H1 (cell line): ENCODE data around the gene SPN.

ENCODE experiments used
- CHD2 ChIP-seq: IDR thresholded peaks from 2 replicates; pipeline ENCODE4 v1.6.1; 2012; ENCODE audit warnings: low read length, improper control_type of control experiment
- CREB1 ChIP-seq: IDR thresholded peaks from 2 replicates; pipeline ENCODE4 v1.6.1; 2012; ENCODE audit warnings: inconsistent platforms
- CTCF ChIP-seq, 3 experiments: IDR thresholded peaks; 1 replicate in 2 of 3; 2 replicates in 1 of 3; pipeline versions ENCODE4 v1.5.1 to v1.6.1; 2011; ENCODE audit warnings: low read length in 3 of 3, mild to moderate bottlenecking in 3 of 3, inconsistent platforms in 2 of 3, low read depth in 1 of 3, moderate library complexity in 1 of 3; ENCODE audit not compliant: insufficient read depth in 1 of 3; ENCODE audit errors: control extremely low read depth in 1 of 3
- EZH2 ChIP-seq: fragments of 200-600 bp; sonication (generic); IDR thresholded peaks from 2 replicates; pipeline ENCODE4 v1.7.1; 2012; ENCODE audit warnings: low read depth, mild to moderate bottlenecking, moderate library complexity, low read length, inconsistent platforms; ENCODE audit not compliant: severe bottlenecking
- FOSL1 ChIP-seq: IDR thresholded peaks from 2 replicates; pipeline ENCODE4 v1.6.1; 2011; ENCODE audit warnings: mild to moderate bottlenecking, low read depth, low read length, moderate library complexity; ENCODE audit not compliant: insufficient read depth
- HDAC6 ChIP-seq: IDR thresholded peaks from one replicate; pipeline ENCODE4 v1.7.1; 2012; ENCODE audit warnings: low read depth, mild to moderate bottlenecking, inconsistent platforms, low read length, moderate library complexity
- JUND ChIP-seq: IDR thresholded peaks from 2 replicates; pipeline ENCODE4 v1.6.1; 2011; ENCODE audit warnings: mild to moderate bottlenecking, improper control_type of control experiment, low read length
- MAX ChIP-seq: IDR thresholded peaks from 2 replicates; pipeline ENCODE4 v1.6.1; 2012; ENCODE audit warnings: inconsistent platforms
- POLR2A ChIP-seq, 2 experiments: IDR thresholded peaks; 1 replicate in 1 of 2; 2 replicates in 1 of 2; pipeline ENCODE4 v1.6.1; 2011; ENCODE audit warnings: low read depth in 2 of 2, low read length in 2 of 2, mild to moderate bottlenecking in 2 of 2; ENCODE audit errors: control extremely low read depth in 1 of 2
- POLR2AphosphoS5 ChIP-seq: IDR thresholded peaks from 2 replicates; pipeline ENCODE4 v1.6.1; 2011; ENCODE audit warnings: low read depth, low read length
- RNF2 ChIP-seq: fragments of 200-900, 300-1000 bp; sonication (generic); IDR thresholded peaks from 2 replicates; pipeline ENCODE4 v1.7.1; 2016; ENCODE audit warnings: borderline replicate concordance, low read depth, mild to moderate bottlenecking, antibody characterized with exemption, low read length; ENCODE audit not compliant: poor library complexity, severe bottlenecking; ENCODE audit errors: missing control alignments
- SIN3A ChIP-seq, 2 experiments: IDR thresholded peaks in 1 of 2; conservative IDR thresholded peaks in 1 of 2; 2 replicates each; pipeline ENCODE4 v1.6.1; 2011 to 2012; ENCODE audit warnings: low read length in 2 of 2, improper control_type of control experiment in 1 of 2, low read depth in 1 of 2, mild to moderate bottlenecking in 1 of 2

- TF ChIP-seq JUND = no peak
- TF ChIP-seq EZH2 = no peak
- TF ChIP-seq SIN3A (conservative IDR thresholded peaks at IDR 0.05 in 1 of 2, IDR thresholded peaks at IDR 0.05 in 1 of 2; ENCODE audit: low read depth in 1 of 2, low read length in 2 of 2) = no peak
- TF ChIP-seq FOSL1 = no peak
- no peak for TF ChIP-seq CTCF (IDR thresholded peaks at IDR 0.05; ENCODE audit: control extremely low read depth in 1 of 3, insufficient read depth in 1 of 3, low read depth in 1 of 3, low read length in 3 of 3)
- no peak for TF ChIP-seq POLR2A (IDR thresholded peaks at IDR 0.05; ENCODE audit: control extremely low read depth in 1 of 2, low read depth in 2 of 2, low read length in 2 of 2)
- TF ChIP-seq CHD2 = no peak
- TF ChIP-seq CREB1 = no peak
- TF ChIP-seq MAX = no peak
- no peak for TF ChIP-seq POLR2AphosphoS5
- no peak for TF ChIP-seq RNF2
- no peak for TF ChIP-seq HDAC6
These were observed 33.9 kb downstream of the SPN start for GRCh38 chr16:29696881-29697331.
